WI38 (cell line): ENCODE data around the gene TBCB.

Experiments
- H3K4me3 ChIP-seq: 2 replicates; pipeline ENCODE4 v1.5.1; 2011; ENCODE audit warnings: low read depth, mild to moderate bottlenecking, control low read depth, low read length
- CTCF ChIP-seq: IDR thresholded peaks from 2 replicates; pipeline ENCODE4 v1.5.1; 2012; ENCODE audit warnings: low read depth, mild to moderate bottlenecking, control low read depth, low read length

TBCB gene

GRCh38 chr19:36150586-36150985 is 35.3 kb downstream of the TBCB start:
- no peak overlapping the region for H3K4me3 ChIP-seq
- TF ChIP-seq CTCF = no peak

- no peak for TF ChIP-seq CTCF
- H3K4me3 ChIP-seq = no peak overlapping the region
These were observed 36.1 kb downstream of the TBCB start for GRCh38 chr19:36151144-36152018.

GRCh38 chr19:36152019-36152351 is 36.7 kb downstream of the TBCB start:
- TF ChIP-seq CTCF = no peak

GRCh38 chr19:36152352-36153091 is 37.3 kb downstream of the TBCB start, which contains the start of gene COX7A1:
TSS of gene COX7A1 (minus strand) at chr19:36152447. CDS start at chr19:36152407, 40 bp downstream.
- no peak for TF ChIP-seq CTCF
- H3K4me3 ChIP-seq = no peak within 1 kb of the TSS

More at GRCh38 chr19:36152019-36152351, 36.7 kb downstream of the TBCB start:
- H3K4me3 ChIP-seq = no peak overlapping the region

GRCh38 chr19:36153126-36153525 is 37.9 kb downstream of the TBCB start:
- no peak for TF ChIP-seq CTCF

GRCh38 chr19:36160821-36161596 is 45.7 kb downstream of the TBCB start:
- no peak for TF ChIP-seq CTCF
- H3K4me3 ChIP-seq = no peak overlapping the region

More at GRCh38 chr19:36153126-36153525, 37.9 kb downstream of the TBCB start:
- H3K4me3 ChIP-seq = no peak overlapping the region
